PFSK-1 (cell line): ENCODE data around the gene ATIC.

ENCODE experiments used
- FOXP2 ChIP-seq: optimal IDR thresholded peaks from 2 replicates; pipeline ENCODE3; 2011; ENCODE audit warnings: borderline replicate concordance, control low read depth, inconsistent platforms; ENCODE audit not compliant: insufficient read depth; ENCODE audit errors: extremely low read length, extremely low read depth
- POLR2AphosphoS5 ChIP-seq: IDR thresholded peaks from 2 replicates; pipeline ENCODE4 v1.6.1; 2012; ENCODE audit warnings: low read depth, mild to moderate bottlenecking, control low read depth, low read length, moderate library complexity
- SIN3A ChIP-seq: IDR thresholded peaks from 2 replicates; pipeline ENCODE4 v1.6.1; 2012; ENCODE audit warnings: mild to moderate bottlenecking, low read length, moderate library complexity, borderline replicate concordance; ENCODE audit not compliant: insufficient read depth
- TAF1 ChIP-seq: IDR thresholded peaks from 2 replicates; pipeline ENCODE4 v1.6.1; 2012; ENCODE audit warnings: low read length, control low read depth, borderline replicate concordance; ENCODE audit not compliant: insufficient read depth
- TF ChIP-seq, protein P1 (sequence below), 2 experiments: IDR thresholded peaks; 2 replicates each; pipeline versions ENCODE4 v1.6.1 to v1.8.0; 2011 to 2012; ENCODE audit warnings: low read depth in 2 of 2, low read length in 2 of 2, control low read depth in 1 of 2, inconsistent platforms in 1 of 2, mild to moderate bottlenecking in 1 of 2, moderate library complexity in 1 of 2; ENCODE audit not compliant: insufficient read depth in 1 of 2

The ATIC gene

DNA sequence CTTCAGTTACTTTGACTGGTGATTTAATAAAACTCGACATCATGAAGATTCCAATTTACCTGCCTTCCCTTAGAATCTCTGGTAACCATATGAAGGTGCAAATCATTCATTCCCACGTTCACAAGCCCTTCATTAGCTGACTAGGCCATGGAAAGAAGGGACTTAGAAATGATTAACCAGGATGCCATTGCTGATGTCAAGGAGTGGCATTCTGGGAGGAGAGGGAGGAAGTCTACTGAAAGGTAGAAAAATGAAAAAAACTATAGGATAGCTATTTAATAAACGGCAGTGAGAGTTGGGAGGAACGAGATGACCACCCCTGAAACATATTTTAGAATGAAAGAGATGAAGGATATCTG is 1.4 kb downstream of the ATIC start:
- no peak for TF ChIP-seq SIN3A
- TF ChIP-seq POLR2AphosphoS5, result no peak
- no peak for TF ChIP-seq TAF1
- no peak for TF ChIP-seq FOXP2
- TF ChIP-seq, protein P1, sequence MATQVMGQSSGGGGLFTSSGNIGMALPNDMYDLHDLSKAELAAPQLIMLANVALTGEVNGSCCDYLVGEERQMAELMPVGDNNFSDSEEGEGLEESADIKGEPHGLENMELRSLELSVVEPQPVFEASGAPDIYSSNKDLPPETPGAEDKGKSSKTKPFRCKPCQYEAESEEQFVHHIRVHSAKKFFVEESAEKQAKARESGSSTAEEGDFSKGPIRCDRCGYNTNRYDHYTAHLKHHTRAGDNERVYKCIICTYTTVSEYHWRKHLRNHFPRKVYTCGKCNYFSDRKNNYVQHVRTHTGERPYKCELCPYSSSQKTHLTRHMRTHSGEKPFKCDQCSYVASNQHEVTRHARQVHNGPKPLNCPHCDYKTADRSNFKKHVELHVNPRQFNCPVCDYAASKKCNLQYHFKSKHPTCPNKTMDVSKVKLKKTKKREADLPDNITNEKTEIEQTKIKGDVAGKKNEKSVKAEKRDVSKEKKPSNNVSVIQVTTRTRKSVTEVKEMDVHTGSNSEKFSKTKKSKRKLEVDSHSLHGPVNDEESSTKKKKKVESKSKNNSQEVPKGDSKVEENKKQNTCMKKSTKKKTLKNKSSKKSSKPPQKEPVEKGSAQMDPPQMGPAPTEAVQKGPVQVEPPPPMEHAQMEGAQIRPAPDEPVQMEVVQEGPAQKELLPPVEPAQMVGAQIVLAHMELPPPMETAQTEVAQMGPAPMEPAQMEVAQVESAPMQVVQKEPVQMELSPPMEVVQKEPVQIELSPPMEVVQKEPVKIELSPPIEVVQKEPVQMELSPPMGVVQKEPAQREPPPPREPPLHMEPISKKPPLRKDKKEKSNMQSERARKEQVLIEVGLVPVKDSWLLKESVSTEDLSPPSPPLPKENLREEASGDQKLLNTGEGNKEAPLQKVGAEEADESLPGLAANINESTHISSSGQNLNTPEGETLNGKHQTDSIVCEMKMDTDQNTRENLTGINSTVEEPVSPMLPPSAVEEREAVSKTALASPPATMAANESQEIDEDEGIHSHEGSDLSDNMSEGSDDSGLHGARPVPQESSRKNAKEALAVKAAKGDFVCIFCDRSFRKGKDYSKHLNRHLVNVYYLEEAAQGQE (IDR thresholded peaks at IDR 0.05; ENCODE audit: insufficient read depth in 1 of 2, low read depth in 2 of 2, low read length in 2 of 2), result no peak

DNA sequence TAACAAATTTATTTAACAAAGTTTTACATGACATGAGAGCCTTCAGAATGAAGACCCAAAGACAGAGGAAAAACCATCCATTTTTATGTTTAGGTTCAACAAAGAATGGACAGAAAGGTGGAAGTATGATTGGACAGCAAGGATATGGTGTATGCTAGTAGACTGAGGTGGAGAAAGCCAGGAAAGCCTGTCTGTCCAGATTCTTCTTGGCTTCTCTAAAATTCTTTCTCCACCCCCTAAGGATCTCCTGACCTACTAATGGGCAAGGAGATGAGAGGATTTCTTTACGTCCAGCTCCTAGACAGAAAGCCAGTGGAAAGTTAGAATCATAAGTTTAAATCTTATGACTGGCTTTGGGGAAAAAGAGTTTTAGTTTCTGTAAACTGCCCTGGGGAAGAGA is 3.0 kb downstream of the ATIC start:
- no peak for TF ChIP-seq POLR2AphosphoS5
- TF ChIP-seq SIN3A, result no peak
- TF ChIP-seq FOXP2, result no peak

DNA sequence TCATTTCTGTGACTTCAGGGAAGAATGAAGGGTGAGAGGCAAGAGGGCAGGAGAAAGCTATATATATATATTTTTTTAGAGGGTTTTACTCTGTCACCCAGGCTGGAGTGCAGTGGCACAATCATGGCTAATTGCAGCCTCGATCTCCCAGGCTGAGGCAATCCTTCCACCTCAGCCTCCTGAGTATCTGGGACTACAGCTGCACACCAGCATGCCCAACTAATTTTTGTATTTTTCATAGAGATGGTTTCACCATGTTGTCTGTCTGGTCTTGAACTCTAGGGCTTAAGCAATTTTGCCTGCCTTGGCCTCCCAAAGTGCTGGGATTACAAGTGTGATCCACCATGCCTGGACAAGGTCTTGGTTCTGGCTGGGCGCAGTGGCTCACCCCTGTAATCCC is 3.4 kb downstream of the ATIC start:
- TF ChIP-seq, protein P1 (IDR thresholded peaks at IDR 0.05; ENCODE audit: insufficient read depth in 1 of 2, low read depth in 2 of 2, low read length in 2 of 2), result no peak
- no peak for TF ChIP-seq POLR2AphosphoS5
- no peak for TF ChIP-seq FOXP2
- TF ChIP-seq TAF1, result no peak
- TF ChIP-seq SIN3A, result no peak

- TF ChIP-seq TAF1 (no peak), POLR2AphosphoS5 (no peak), SIN3A (no peak), FOXP2 (no peak)
- TF ChIP-seq, protein P1 (IDR thresholded peaks at IDR 0.05; ENCODE audit: insufficient read depth in 1 of 2, low read depth in 2 of 2, low read length in 2 of 2), result no peak
Measured at GRCh38 chr2:215316336-215316735, 4.5 kb downstream of the ATIC start.

DNA sequence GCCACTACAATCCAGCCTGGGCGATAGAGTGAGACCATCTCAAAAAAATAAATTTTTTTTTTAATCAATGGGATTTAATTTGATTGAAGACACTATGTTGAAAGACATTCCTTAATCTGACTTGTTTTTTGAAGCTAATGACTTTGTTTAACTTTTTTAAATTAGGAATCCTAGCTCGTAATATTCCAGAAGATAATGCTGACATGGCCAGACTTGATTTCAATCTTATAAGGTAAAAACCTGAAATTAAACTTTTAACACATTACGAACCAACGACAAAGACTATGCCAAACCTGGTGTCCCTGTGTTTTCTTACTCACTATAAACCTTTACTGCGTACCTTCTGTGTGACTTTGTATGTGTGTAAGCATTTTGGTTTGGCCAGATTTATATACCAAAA is 7.6 kb downstream of the ATIC start:
- no peak for TF ChIP-seq POLR2AphosphoS5
- no peak for TF ChIP-seq FOXP2
- TF ChIP-seq, protein P1 (IDR thresholded peaks at IDR 0.05; ENCODE audit: insufficient read depth in 1 of 2, low read depth in 2 of 2, low read length in 2 of 2), result no peak
- TF ChIP-seq TAF1, result no peak
- no peak for TF ChIP-seq SIN3A

DNA sequence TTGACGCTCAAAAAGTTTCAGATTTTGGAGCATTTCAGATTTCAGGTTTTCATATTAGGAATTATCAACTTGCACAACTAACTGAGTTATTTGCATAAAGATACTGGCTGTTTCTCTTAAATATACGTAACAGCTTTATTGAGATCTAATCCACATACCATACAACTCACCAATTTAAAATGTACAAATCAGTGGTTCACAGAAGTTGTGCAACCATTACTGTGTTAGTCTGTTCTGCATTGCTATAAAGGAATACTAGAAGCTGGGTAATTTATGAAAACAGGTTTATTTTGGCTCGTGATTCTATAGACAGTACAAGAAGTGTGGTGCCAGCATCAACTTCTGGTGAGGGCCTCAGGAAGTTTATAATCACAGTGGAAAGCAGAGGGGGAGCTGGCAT is 8.2 kb downstream of the ATIC start:
- TF ChIP-seq TAF1, result no peak
- no peak for TF ChIP-seq FOXP2
- no peak for TF ChIP-seq POLR2AphosphoS5
- no peak for TF ChIP-seq SIN3A
- TF ChIP-seq, protein P1 (IDR thresholded peaks at IDR 0.05; ENCODE audit: insufficient read depth in 1 of 2, low read depth in 2 of 2, low read length in 2 of 2), result no peak
